Pancreas (tissue), 10 donors: ENCODE results near the gene MCTP2. TPM values are rescaled to one million over a fixed set of nuclear protein-coding genes. Genes with fewer than 3 reads are reported as not detected.
A peak's percentile ranks its signal among the peaks of the same experiment; 100 is the strongest.

Source experiments
- ATAC-seq, 4 donors: fragments of 200-7000 bp; cut with Tn5 transposase; one replicate each; pipeline versions ENCODE4 v1.8.0 to v1.9.1; 2020; ENCODE audit warnings: mild to moderate bottlenecking in 4 of 4, moderate library complexity in 4 of 4
- DNase-seq, 6 donors: peaks; one replicate each; pipeline ENCODE4 v3.0.0-alpha.2; 2020
- FAIRE-seq: peaks from 2 replicates; lab custom pipeline; 2012; peaks lifted over from hg19 to GRCh38; lab: Jason Lieb, UNC
- H3K27ac ChIP-seq, 4 donors: fragments of 200-600 bp; sonication (generic); 1 replicate in 3 of 4; 2 replicates in 1 of 4; pipeline versions ENCODE4 v1.5.0 to v1.8.0; 2020
- H3K27me3 ChIP-seq, 4 donors: fragments of 200-600 bp; one replicate each; pipeline ENCODE4 v1.8.0; 2021
- H3K36me3 ChIP-seq, 3 donors: fragments of 200-600 bp; sonication (generic) in 1 of 3; one replicate each; pipeline versions ENCODE4 v1.5.0 to v1.8.0; 2020 to 2021
- H3K4me1 ChIP-seq, 3 donors: fragments of 200-600 bp; one replicate each; pipeline ENCODE4 v1.8.0; 2021
- H3K4me3 ChIP-seq, 4 donors: fragments of 200-600 bp; sonication (generic) in 2 of 4; one replicate each; pipeline versions ENCODE4 v1.5.0 to v1.8.0; 2020 to 2021
- H3K9me3 ChIP-seq, 4 donors: fragments of 200-600 bp; one replicate each; pipeline ENCODE4 v1.8.0; 2021
- CTCF ChIP-seq, 4 donors: fragments of 200-600 bp; sonication (generic) in 3 of 4; IDR thresholded peaks; one replicate each; pipeline versions ENCODE4 v1.5.0 to v1.8.0; 2021; ENCODE audit warnings: antibody characterized with exemption in 4 of 4
- WGBS, 2 donors: extraction: QIAGEN DNeasy Blood & Tissue Kit; methylation state at CpG; one replicate each; pipeline ENCODE4 v1.1.7; 2013; 5-methylcytosine and 5-hydroxymethylcytosine counted together
- intact Hi-C, 3 donors: fragments of 100-400 bp; cut with DNase I; formaldehyde crosslinking; loops; one replicate each; pipeline versions ENCODE4 v1.11.1 to v1.14.2; 2022
- polyA plus RNA-seq, 2 donors: library from polyadenylated mRNA; stranded (reverse); fragments of 200-250 nt; gene quantifications; one replicate each; pipeline ENCODE4 v1.2.3, GENCODE V29; 2013
- total RNA-seq, 6 donors: library from RNA; stranded (reverse); fragmentation: NEBNext Ultra II Directional in 4 of 6; extraction: Animal tissue kit (Norgen Biotek cat#: 25700) in 4 of 6; gene quantifications; one replicate each; pipeline versions ENCODE4 v1.2.1 to v1.2.4, GENCODE V29; 2021 to 2023
- donor health status: healthy with polysubstance abuse.
- donor health status: DM: no; HTN: no; CAD: no; lungs with moderate emphysema.
- donor health status: DM: no; HTN: no; CAD: no.
- donor health status: control.
- donor health status: control.
- donor health status: Bipolar disorder and iron deficiency.
- donor health status: DM: yes; HTN: yes; CAD: no.
- donor health status: DM: no; HTN: no; CAD: no.
- donor health status: DM: no; HTN: no; CAD: no.
- donor health status: DM: yes; HTN: yes; CAD: no.

The MCTP2 gene
- total and polyA plus RNA-seq, 8 donors = 3.7 to 21.4 (median 14.7) TPM

GRCh38 chr15:94294556-94294955 is 63.2 kb downstream of the MCTP2 start:
- no peak overlapping the region for H3K4me3 ChIP-seq
- H3K4me1 ChIP-seq = peaks cover 8 to 21% (median 17%) of the 10 kb centered on the region in 3 donors
- no peak for DNase-seq
- no peak for TF ChIP-seq CTCF (IDR thresholded peaks at IDR 0.05)
- H3K9me3 ChIP-seq = no peaks in the 10 kb centered on the region
- H3K27ac ChIP-seq = no peak overlapping the region
- no peaks in the 10 kb centered on the region for H3K27me3 ChIP-seq
- WGBS, 2 donors = 79 to 84% methylated on average over 1 of the region's 1 CpG
- no peaks in the 10 kb centered on the region for H3K36me3 ChIP-seq
- intact Hi-C loops = no loop called here
- ATAC-seq = no peak
- no peak for FAIRE-seq

GRCh38 chr15:94295275-94295674 is 63.9 kb downstream of the MCTP2 start:
- H3K36me3 ChIP-seq = no peaks in the 10 kb centered on the region
- DNase-seq (no peak), ATAC-seq (no peak), FAIRE-seq (no peak)
- H3K4me3 ChIP-seq = no peak overlapping the region
- no peaks in the 10 kb centered on the region for H3K9me3 ChIP-seq
- H3K27ac ChIP-seq = no peak overlapping the region
- peaks cover 8 to 22% (median 19%) of the 10 kb centered on the region in 3 donors for H3K4me1 ChIP-seq
- WGBS, 2 donors = 94 to 97% methylated on average over 4 of the region's 4 CpGs
- TF ChIP-seq CTCF (IDR thresholded peaks at IDR 0.05) = no peak
- H3K27me3 ChIP-seq = no peaks in the 10 kb centered on the region
- intact Hi-C loops = no loop called here

- no peak for DNase-seq
- intact Hi-C loops = no loop called here
- ATAC-seq = no peak
- Histone ChIP-seq H3K36me3 (no peaks in the 10 kb centered on the region), H3K27ac (no peak overlapping the region), H3K9me3 (no peaks in the 10 kb centered on the region), H3K27me3 (no peaks in the 10 kb centered on the region), H3K4me3 (no peak overlapping the region), H3K4me1 (peaks cover 8 to 22% (median 19%) of the 10 kb centered on the region in 3 donors)
- 95 to 98% methylated on average over 1 of the region's 1 CpG for WGBS, 2 donors
- no peak for FAIRE-seq
- TF ChIP-seq CTCF (IDR thresholded peaks at IDR 0.05) = no peak
Observed at GRCh38 chr15:94296717-94297116, 65.4 kb downstream of the MCTP2 start.

GRCh38 chr15:94297558-94297957 is 66.2 kb downstream of the MCTP2 start:
- ATAC-seq (peak in 2 of 4 donors; percentile 21 to 38), DNase-seq (no peak), FAIRE-seq (no peak)
- Histone ChIP-seq H3K4me1 (peaks cover 8 to 21% (median 17%) of the 10 kb centered on the region in 3 donors), H3K36me3 (no peaks in the 10 kb centered on the region), H3K27ac (no peak overlapping the region), H3K4me3 (no peak overlapping the region), H3K27me3 (no peaks in the 10 kb centered on the region), H3K9me3 (no peaks in the 10 kb centered on the region)
- intact Hi-C loops = no loop called here
- 78 to 81% methylated on average over 6 of the region's 6 CpGs for WGBS, 2 donors
- TF ChIP-seq CTCF (IDR thresholded peaks at IDR 0.05) = no peak

GRCh38 chr15:94298364-94298763 is 67.0 kb downstream of the MCTP2 start:
- Histone ChIP-seq H3K9me3 (no peaks in the 10 kb centered on the region), H3K4me1 (peaks cover 0 to 14% (median 9%) of the 10 kb centered on the region in 3 donors), H3K27ac (no peak overlapping the region), H3K36me3 (no peaks in the 10 kb centered on the region), H3K27me3 (no peaks in the 10 kb centered on the region), H3K4me3 (no peak overlapping the region)
- no peak for TF ChIP-seq CTCF (IDR thresholded peaks at IDR 0.05)
- FAIRE-seq (no peak), ATAC-seq (no peak), DNase-seq (no peak)
- WGBS, 2 donors = 97 to 98% methylated on average over 9 of the region's 9 CpGs
- intact Hi-C loops = no loop called here
